ENCODE results near the gene RGS10. TPM values are rescaled to one million over a fixed set of nuclear protein-coding genes. Genes with fewer than 3 reads are reported as not detected.
"Not testable (repeated sequence)": the region's sequence is repeated elsewhere in the genome, so short reads cannot be mapped to it uniquely, and the experiment has no call there.

RGS10 gene
- total and polyA plus RNA-seq, 5 donors from 2014 or later: 85.7 to 188 (median 180) TPM

GRCh38 chr10:119531067-119531466 lies 11.5 kb downstream of the RGS10 start:
- no peaks in the 10 kb centered on the region for H3K27me3 ChIP-seq (ENCODE audit: control insufficient read depth, insufficient read depth, low read length)
- no peaks in the 10 kb centered on the region for H3K27me3 Mint-ChIP-seq
- H3K36me3 Mint-ChIP-seq: peaks cover 22% of the 10 kb centered on the region
- no peak overlapping the region for H3K27ac ChIP-seq (ENCODE audit: insufficient read depth, low read length, poor library complexity, severe bottlenecking)
- no peaks in the 10 kb centered on the region for H3K9me3 ChIP-seq (ENCODE audit: control insufficient read depth in 2 of 2, low read length in 2 of 2)
- ATAC-seq (ENCODE audit: low read depth in 2 of 2): no peak
- peak overlapping the region in 2 of 3 donors; percentile 3 to 19 for H3K27ac Mint-ChIP-seq
- H3K4me1 ChIP-seq (ENCODE audit: control insufficient read depth, insufficient read depth, low read length, poor library complexity, severe bottlenecking): peaks cover 32% of the 10 kb centered on the region
- H3K9me3 Mint-ChIP-seq: no peaks in the 10 kb centered on the region
- DNase-seq: no peak
- H3K4me1 Mint-ChIP-seq: peaks cover 12 to 75% (median 49%) of the 10 kb centered on the region in 4 donors
- no peak overlapping the region for H3K4me3 Mint-ChIP-seq
- no peak overlapping the region for H3K4me3 ChIP-seq (ENCODE audit: low read depth, low read length)
- H3K36me3 ChIP-seq (ENCODE audit: control insufficient read depth, insufficient read depth, low read length): peaks cover 12% of the 10 kb centered on the region

GRCh38 chr10:119528663-119529237 lies 13.8 kb downstream of the RGS10 start:
- ATAC-seq (ENCODE audit: low read depth in 2 of 2); H3K4me3 Mint-ChIP-seq; H3K27me3 ChIP-seq (ENCODE audit: control insufficient read depth, insufficient read depth, low read length); H3K9me3 ChIP-seq (ENCODE audit: control insufficient read depth in 2 of 2, low read length in 2 of 2); H3K27ac ChIP-seq (ENCODE audit: insufficient read depth, low read length, poor library complexity, severe bottlenecking); DNase-seq; H3K9me3 Mint-ChIP-seq; H3K27me3 Mint-ChIP-seq; H3K4me3 ChIP-seq (ENCODE audit: low read depth, low read length): not testable (repeated sequence)
- Mint-ChIP-seq H3K36me3 (peaks cover 26% of the 10 kb centered on the region), H3K27ac (peak overlapping the region; percentile 4 to 64 (median 38)), H3K4me1 (peaks cover 4 to 65% (median 34%) of the 10 kb centered on the region in 4 donors)
- Histone ChIP-seq H3K4me1 (ENCODE audit: control insufficient read depth, insufficient read depth, low read length, poor library complexity, severe bottlenecking) (peaks cover 23% of the 10 kb centered on the region), H3K36me3 (ENCODE audit: control insufficient read depth, insufficient read depth, low read length) (peaks cover 35% of the 10 kb centered on the region)

- peaks cover 26% of the 10 kb centered on the region for H3K36me3 Mint-ChIP-seq
- H3K27ac Mint-ChIP-seq: peak overlapping the region in 2 of 3 donors; percentile 36 to 92
- ATAC-seq (ENCODE audit: low read depth in 2 of 2): no peak
- Histone ChIP-seq H3K36me3 (ENCODE audit: control insufficient read depth, insufficient read depth, low read length) (peaks cover 44% of the 10 kb centered on the region), H3K27ac (ENCODE audit: insufficient read depth, low read length, poor library complexity, severe bottlenecking) (no peak overlapping the region), H3K27me3 (ENCODE audit: control insufficient read depth, insufficient read depth, low read length) (no peaks in the 10 kb centered on the region), H3K4me1 (ENCODE audit: control insufficient read depth, insufficient read depth, low read length, poor library complexity, severe bottlenecking) (peaks cover 20% of the 10 kb centered on the region), H3K4me3 (ENCODE audit: low read depth, low read length) (no peak overlapping the region), H3K9me3 (ENCODE audit: control insufficient read depth in 2 of 2, low read length in 2 of 2) (no peaks in the 10 kb centered on the region)
- no peak overlapping the region for H3K4me3 Mint-ChIP-seq
- H3K4me1 Mint-ChIP-seq: peaks cover 4 to 55% (median 26%) of the 10 kb centered on the region in 4 donors
- DNase-seq: no peak
- no peaks in the 10 kb centered on the region for H3K27me3 Mint-ChIP-seq
- H3K9me3 Mint-ChIP-seq: no peaks in the 10 kb centered on the region
Observed at GRCh38 chr10:119526621-119527592, 15.6 kb downstream of the RGS10 start.

GRCh38 chr10:119526149-119526548 lies 16.4 kb downstream of the RGS10 start:
- Histone ChIP-seq H3K27ac (ENCODE audit: insufficient read depth, low read length, poor library complexity, severe bottlenecking) (no peak overlapping the region), H3K27me3 (ENCODE audit: control insufficient read depth, insufficient read depth, low read length) (no peaks in the 10 kb centered on the region), H3K9me3 (ENCODE audit: control insufficient read depth in 2 of 2, low read length in 2 of 2) (no peaks in the 10 kb centered on the region), H3K4me1 (ENCODE audit: control insufficient read depth, insufficient read depth, low read length, poor library complexity, severe bottlenecking) (peaks cover 13% of the 10 kb centered on the region), H3K36me3 (ENCODE audit: control insufficient read depth, insufficient read depth, low read length) (peaks cover 45% of the 10 kb centered on the region), H3K4me3 (ENCODE audit: low read depth, low read length) (no peak overlapping the region)
- H3K36me3 Mint-ChIP-seq: peaks cover 24% of the 10 kb centered on the region
- no peaks in the 10 kb centered on the region for H3K9me3 Mint-ChIP-seq
- DNase-seq (no peak), ATAC-seq (ENCODE audit: low read depth in 2 of 2) (no peak)
- H3K4me1 Mint-ChIP-seq: peaks cover 4 to 47% (median 21%) of the 10 kb centered on the region in 4 donors
- H3K27ac Mint-ChIP-seq: no peak overlapping the region
- H3K27me3 Mint-ChIP-seq: no peaks in the 10 kb centered on the region
- no peak overlapping the region for H3K4me3 Mint-ChIP-seq

- Histone ChIP-seq H3K9me3 (ENCODE audit: control insufficient read depth in 2 of 2, low read length in 2 of 2) (no peaks in the 10 kb centered on the region), H3K4me3 (ENCODE audit: low read depth, low read length) (no peak overlapping the region), H3K36me3 (ENCODE audit: control insufficient read depth, insufficient read depth, low read length) (peaks cover 45% of the 10 kb centered on the region), H3K27ac (ENCODE audit: insufficient read depth, low read length, poor library complexity, severe bottlenecking) (no peak overlapping the region), H3K4me1 (ENCODE audit: control insufficient read depth, insufficient read depth, low read length, poor library complexity, severe bottlenecking) (peaks cover 9% of the 10 kb centered on the region), H3K27me3 (ENCODE audit: control insufficient read depth, insufficient read depth, low read length) (no peaks in the 10 kb centered on the region)
- H3K27ac Mint-ChIP-seq: peak overlapping the region in 1 of 3 donors; percentile 25
- H3K27me3 Mint-ChIP-seq: no peaks in the 10 kb centered on the region
- no peaks in the 10 kb centered on the region for H3K9me3 Mint-ChIP-seq
- no peak overlapping the region for H3K4me3 Mint-ChIP-seq
- DNase-seq (no peak), ATAC-seq (ENCODE audit: low read depth in 2 of 2) (no peak)
- H3K36me3 Mint-ChIP-seq: peaks cover 32% of the 10 kb centered on the region
- peaks cover 4 to 38% (median 16%) of the 10 kb centered on the region in 4 donors for H3K4me1 Mint-ChIP-seq
Observed at GRCh38 chr10:119525116-119525515, 17.4 kb downstream of the RGS10 start.

DNA sequence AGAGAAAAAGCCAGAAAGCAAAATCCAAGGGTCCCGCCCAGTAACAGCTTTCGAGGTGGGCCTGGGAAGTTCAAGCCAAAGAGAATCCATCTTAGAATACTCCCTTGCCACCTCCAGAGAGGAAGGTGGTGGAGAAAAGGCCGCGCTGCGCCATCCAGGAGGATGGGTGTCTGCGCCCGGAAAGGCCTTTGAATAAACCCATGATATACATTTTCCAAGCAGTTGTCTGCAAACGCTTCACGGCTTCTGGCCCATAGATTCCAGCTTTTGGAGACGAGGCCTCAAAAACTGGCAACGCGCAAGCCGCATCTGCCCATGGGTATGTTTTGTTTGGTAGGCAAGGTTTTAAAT lies 17.8 kb downstream of the RGS10 start:
- Histone ChIP-seq H3K9me3 (ENCODE audit: control insufficient read depth in 2 of 2, low read length in 2 of 2) (no peaks in the 10 kb centered on the region), H3K27ac (ENCODE audit: insufficient read depth, low read length, poor library complexity, severe bottlenecking) (no peak overlapping the region), H3K27me3 (ENCODE audit: control insufficient read depth, insufficient read depth, low read length) (no peaks in the 10 kb centered on the region), H3K36me3 (ENCODE audit: control insufficient read depth, insufficient read depth, low read length) (peaks cover 45% of the 10 kb centered on the region), H3K4me1 (ENCODE audit: control insufficient read depth, insufficient read depth, low read length, poor library complexity, severe bottlenecking) (peaks cover 9% of the 10 kb centered on the region), H3K4me3 (ENCODE audit: low read depth, low read length) (no peak overlapping the region)
- Mint-ChIP-seq H3K4me3 (no peak overlapping the region), H3K9me3 (no peaks in the 10 kb centered on the region), H3K27ac (no peak overlapping the region), H3K4me1 (peaks cover 4 to 40% (median 16%) of the 10 kb centered on the region in 4 donors), H3K36me3 (peaks cover 35% of the 10 kb centered on the region), H3K27me3 (no peaks in the 10 kb centered on the region)
- no peak for ATAC-seq (ENCODE audit: low read depth in 2 of 2)
- DNase-seq: no peak

DNA sequence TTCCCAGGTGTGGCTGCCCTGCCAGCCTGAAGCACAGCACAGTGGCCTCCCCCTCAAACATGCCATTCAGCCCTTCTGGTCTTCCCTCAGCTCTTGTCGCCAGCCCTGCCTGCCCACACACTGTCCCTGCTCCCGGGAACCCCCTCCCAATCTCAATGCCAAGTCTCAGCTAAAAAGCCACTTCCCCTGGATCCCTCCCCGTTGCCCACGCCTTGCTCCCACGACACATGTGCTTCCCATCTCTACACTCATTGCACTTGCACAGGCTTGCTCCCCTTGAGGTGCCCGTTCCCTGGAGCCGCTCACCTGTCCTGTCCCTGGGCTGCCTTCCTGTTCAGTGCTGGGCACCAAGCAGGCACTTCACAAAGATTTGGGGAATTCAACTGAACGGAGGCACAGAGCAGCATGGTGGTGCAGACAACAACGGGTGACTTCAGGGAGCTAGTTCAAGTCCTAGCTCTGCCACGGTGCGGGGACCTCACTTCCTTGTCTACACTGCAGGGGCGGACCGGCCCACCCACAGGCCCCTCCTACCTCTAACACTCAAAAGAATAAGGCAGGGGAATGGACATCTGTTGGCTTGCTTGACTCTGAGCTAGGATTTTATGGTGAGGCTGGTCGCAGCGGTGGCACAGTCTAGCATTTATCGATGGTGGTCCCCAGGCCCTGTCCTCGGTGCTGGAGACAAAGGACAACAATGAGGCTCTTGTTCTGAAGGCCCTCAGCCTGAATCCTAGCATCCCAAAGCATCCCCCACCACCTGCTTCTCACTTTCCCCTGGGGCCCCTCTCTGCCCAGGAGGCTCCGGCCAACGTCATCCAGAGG lies 18.4 kb downstream of the RGS10 start:
- Mint-ChIP-seq H3K9me3 (no peaks in the 10 kb centered on the region), H3K36me3 (peaks cover 32% of the 10 kb centered on the region), H3K4me1 (peaks cover 0 to 36% (median 11%) of the 10 kb centered on the region in 4 donors), H3K27ac (peak overlapping the region in 2 of 3 donors; percentile 54 to 57), H3K4me3 (no peak overlapping the region), H3K27me3 (no peaks in the 10 kb centered on the region)
- ATAC-seq (ENCODE audit: low read depth in 2 of 2) (no peak), DNase-seq (no peak)
- H3K27ac ChIP-seq (ENCODE audit: insufficient read depth, low read length, poor library complexity, severe bottlenecking): no peak overlapping the region
- no peaks in the 10 kb centered on the region for H3K9me3 ChIP-seq (ENCODE audit: control insufficient read depth in 2 of 2, low read length in 2 of 2)
- H3K4me1 ChIP-seq (ENCODE audit: control insufficient read depth, insufficient read depth, low read length, poor library complexity, severe bottlenecking): peaks cover 9% of the 10 kb centered on the region
- H3K27me3 ChIP-seq (ENCODE audit: control insufficient read depth, insufficient read depth, low read length): no peaks in the 10 kb centered on the region
- H3K36me3 ChIP-seq (ENCODE audit: control insufficient read depth, insufficient read depth, low read length): peaks cover 45% of the 10 kb centered on the region
- H3K4me3 ChIP-seq (ENCODE audit: low read depth, low read length): no peak overlapping the region

All from CD4-positive, CD25-positive, alpha-beta regulatory T cell (primary cell).